GM12875 (cell line): ENCODE measurements around the gene RICTOR.

Source experiments
- H3K4me3 ChIP-seq: one replicate; pipeline ENCODE4 v1.5.1; 2011; ENCODE audit warnings: low read depth, low read length, control low read depth
- CTCF ChIP-seq: IDR thresholded peaks from 2 replicates; pipeline ENCODE4 v1.5.1; 2011; ENCODE audit warnings: low read depth, mild to moderate bottlenecking, control low read depth, inconsistent platforms, low read length, moderate library complexity, borderline replicate concordance; ENCODE audit not compliant: insufficient read depth

RICTOR gene

DNA sequence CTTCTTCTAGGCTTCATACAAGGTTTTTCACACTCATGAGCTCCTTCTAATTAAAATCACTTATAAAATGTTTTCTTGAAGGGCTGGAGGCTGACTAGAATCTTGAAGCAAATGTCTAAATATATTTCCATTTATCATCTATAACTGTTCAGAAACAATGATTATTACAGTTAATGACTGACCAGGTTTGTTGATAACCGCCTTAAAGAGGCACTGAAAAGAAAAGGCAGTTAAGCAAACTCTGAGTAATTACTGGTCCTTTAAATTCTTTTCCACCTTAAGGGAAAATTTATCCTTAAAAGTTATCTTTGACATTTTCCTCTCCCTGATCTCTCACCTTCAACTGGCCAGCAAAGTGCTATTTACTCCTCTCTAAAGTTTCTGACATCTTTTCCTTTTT, 43.2 kb downstream of the RICTOR start:
- no peak for TF ChIP-seq CTCF
- no peak overlapping the region for H3K4me3 ChIP-seq

DNA sequence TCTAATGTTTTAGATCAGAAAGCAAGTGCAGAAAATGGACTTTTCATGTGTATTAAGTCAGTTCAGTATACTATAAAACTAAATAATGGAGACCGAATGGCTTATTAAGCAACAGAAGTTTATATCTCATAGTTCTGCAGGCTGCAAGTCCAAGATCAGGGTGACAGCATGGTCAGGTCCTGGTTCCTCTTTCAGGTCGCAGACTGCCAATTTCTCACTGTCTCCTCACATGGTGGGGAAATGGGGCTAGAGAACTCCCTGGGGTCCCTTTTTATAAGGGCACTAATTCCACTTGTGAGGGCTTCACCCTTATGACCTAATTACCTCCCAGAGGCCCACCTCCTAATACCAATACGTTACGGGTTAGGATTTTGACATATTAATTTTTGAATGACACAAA, 48.7 kb downstream of the RICTOR start:
- no peak for TF ChIP-seq CTCF
- H3K4me3 ChIP-seq = no peak overlapping the region

GRCh38 chr5:39024884-39025283, 49.3 kb downstream of the RICTOR start:
- no peak overlapping the region for H3K4me3 ChIP-seq
- no peak for TF ChIP-seq CTCF

- TF ChIP-seq CTCF = no peak
- no peak overlapping the region for H3K4me3 ChIP-seq
Observed at GRCh38 chr5:39024005-39024404, 50.2 kb downstream of the RICTOR start.

- H3K4me3 ChIP-seq = no peak overlapping the region
Observed at GRCh38 chr5:39023121-39023520, 51.1 kb downstream of the RICTOR start.

GRCh38 chr5:39022151-39022550, 52.0 kb downstream of the RICTOR start:
- H3K4me3 ChIP-seq = no peak overlapping the region
- TF ChIP-seq CTCF = no peak

More at GRCh38 chr5:39023121-39023520, 51.1 kb downstream of the RICTOR start:
- TF ChIP-seq CTCF = no peak

- no peak for TF ChIP-seq CTCF
- no peak overlapping the region for H3K4me3 ChIP-seq
Observed at GRCh38 chr5:39021413-39021812, 52.8 kb downstream of the RICTOR start.
